Epithelial cell of proximal tubule (primary cell): Measurements from ENCODE around the gene SEZ6L. TPM values are rescaled to one million over a fixed set of nuclear protein-coding genes. Genes with fewer than 3 reads are reported as not detected.

Experiments used
- DNase-seq: peaks from one replicate; pipeline ENCODE4 v3.0.0-alpha.2; 2011; ENCODE audit warnings: low read depth
- H3K4me3 ChIP-seq: 2 replicates; pipeline ENCODE4 v1.5.1; 2011; ENCODE audit warnings: low read depth, mild to moderate bottlenecking, low read length
- total RNA-seq: library from RNA; depleted of rRNA; stranded (reverse); fragments of >200 nt; gene quantifications from 2 replicates; pipeline ENCODE4 v1.2.3, GENCODE V29; 2015
- TF ChIP-seq, protein P1 (sequence below): conservative IDR thresholded peaks from 2 replicates; pipeline ENCODE4 v1.5.1; 2012; ENCODE audit warnings: low read depth, mild to moderate bottlenecking, low read length

SEZ6L gene
- total RNA-seq, 1 donor from 2014 or later: not detected

DNA sequence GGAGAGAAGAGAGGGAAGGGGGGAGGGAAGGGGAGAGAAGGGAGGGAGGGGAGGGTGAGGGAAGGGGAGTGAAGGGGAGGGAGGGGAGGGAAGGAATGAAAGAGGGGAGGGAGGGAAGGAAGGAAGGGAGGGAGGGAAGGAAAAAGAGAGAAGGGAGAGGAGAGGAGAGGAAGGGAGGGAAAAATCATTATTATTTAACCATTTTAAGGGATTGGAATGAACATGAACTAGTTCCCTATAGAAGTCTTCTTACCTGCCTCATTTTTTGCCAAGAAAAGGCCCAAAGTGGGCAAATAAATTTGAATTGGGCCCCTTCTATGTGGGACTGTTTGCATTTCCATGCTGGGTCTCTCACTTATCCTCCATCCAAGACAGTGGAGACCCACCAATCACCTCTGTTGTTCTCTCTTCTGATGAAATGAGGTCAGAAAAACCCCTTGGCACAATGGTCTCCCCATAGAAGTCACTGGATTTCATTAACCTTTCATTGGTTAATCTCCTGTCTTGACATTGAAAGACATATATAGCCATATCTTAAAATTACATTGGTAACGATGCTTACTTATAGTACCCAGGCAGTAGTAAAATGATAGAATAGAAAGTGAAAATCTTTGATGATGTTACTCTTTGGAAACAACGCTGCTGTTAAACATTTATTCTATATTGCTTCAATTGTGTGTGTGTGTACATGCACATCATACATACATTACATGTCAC lies 179.7 kb downstream of the SEZ6L start:
- DNase-seq: no peak
- H3K4me3 ChIP-seq: no peak overlapping the region
- TF ChIP-seq, protein P1, sequence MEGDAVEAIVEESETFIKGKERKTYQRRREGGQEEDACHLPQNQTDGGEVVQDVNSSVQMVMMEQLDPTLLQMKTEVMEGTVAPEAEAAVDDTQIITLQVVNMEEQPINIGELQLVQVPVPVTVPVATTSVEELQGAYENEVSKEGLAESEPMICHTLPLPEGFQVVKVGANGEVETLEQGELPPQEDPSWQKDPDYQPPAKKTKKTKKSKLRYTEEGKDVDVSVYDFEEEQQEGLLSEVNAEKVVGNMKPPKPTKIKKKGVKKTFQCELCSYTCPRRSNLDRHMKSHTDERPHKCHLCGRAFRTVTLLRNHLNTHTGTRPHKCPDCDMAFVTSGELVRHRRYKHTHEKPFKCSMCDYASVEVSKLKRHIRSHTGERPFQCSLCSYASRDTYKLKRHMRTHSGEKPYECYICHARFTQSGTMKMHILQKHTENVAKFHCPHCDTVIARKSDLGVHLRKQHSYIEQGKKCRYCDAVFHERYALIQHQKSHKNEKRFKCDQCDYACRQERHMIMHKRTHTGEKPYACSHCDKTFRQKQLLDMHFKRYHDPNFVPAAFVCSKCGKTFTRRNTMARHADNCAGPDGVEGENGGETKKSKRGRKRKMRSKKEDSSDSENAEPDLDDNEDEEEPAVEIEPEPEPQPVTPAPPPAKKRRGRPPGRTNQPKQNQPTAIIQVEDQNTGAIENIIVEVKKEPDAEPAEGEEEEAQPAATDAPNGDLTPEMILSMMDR: no peak

DNA sequence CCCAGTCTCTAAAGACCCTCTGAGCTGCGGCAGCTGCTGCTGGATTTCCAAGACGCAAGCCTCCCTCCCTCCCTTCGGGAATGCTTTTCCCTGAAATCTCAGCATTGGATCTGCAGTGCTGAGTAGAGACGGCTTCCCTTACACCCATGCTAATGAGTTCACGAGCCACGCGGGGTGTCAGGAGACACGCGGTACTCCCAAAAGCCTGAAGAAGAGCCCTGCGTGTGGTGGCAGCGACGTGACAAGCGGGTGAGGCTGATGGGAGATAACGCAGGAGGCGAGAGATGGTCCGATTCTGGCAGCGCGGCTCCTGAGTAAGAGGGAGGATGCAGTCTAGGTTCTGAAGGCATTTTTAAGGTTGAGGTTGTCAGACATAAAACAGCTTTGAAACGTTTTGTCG lies 185.4 kb downstream of the SEZ6L start:
- TF ChIP-seq, protein P1: no peak
- no peak overlapping the region for H3K4me3 ChIP-seq
- DNase-seq: no peak

DNA sequence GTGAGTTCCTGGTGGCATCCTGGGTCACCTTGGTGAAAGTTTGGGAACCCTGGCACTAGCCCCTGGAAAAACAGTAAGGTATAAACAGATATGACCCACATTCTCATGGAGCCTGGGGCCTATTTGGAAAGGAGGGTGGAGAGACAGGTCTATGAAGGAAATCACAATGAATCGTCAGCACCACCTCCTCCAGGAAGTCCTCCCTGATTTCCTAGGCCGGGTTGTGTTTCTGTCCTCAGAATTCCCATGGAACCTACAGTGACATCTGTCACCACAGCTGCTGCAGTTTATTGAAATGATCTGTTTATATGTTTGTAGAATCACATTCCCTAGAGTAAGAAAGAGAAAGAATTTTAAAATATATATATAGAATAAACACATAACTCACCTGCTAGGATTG lies 188.0 kb downstream of the SEZ6L start:
- H3K4me3 ChIP-seq: no peak overlapping the region
- TF ChIP-seq, protein P1: no peak
- no peak for DNase-seq

DNA sequence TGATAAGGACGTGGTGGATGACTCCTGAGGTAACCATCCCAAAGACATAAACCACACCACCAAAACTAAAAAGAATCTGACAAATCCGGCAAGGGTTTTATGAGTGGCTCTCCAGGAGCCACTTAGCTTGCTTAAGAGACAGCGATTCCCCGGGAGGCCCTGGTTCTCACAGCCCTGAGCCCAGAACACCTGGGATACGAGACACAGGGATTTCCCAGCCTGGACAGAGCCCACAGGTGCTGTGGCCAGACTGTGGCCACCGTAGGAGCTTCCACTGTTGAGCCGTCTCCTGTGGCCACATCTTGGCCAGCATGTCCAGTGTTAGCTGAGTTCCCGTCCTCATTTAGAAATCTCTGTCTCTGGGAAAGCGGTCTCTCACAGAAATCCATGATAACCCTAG lies 188.6 kb downstream of the SEZ6L start:
- no peak for DNase-seq
- TF ChIP-seq, protein P1: no peak
- H3K4me3 ChIP-seq: no peak overlapping the region

DNA sequence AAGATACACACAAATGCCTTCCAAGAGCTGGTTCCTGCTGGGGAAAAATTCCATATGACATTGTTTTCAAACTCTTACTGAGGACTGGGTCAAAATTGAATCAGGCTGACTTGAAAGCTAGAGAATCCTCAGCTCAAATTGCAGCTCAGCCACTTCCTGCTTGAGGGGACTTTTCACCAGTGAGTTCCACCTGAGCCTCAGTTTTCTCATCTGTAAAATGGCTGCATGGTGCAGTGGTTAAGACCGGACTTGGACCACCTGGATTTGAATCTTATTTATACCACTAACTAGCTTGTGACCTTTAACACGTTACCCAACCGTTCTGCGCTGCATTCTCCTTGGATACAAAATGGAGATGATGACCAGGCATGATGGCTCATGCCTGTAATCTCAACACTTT lies 189.9 kb downstream of the SEZ6L start:
- no peak overlapping the region for H3K4me3 ChIP-seq
- no peak for DNase-seq
- TF ChIP-seq, protein P1: no peak

DNA sequence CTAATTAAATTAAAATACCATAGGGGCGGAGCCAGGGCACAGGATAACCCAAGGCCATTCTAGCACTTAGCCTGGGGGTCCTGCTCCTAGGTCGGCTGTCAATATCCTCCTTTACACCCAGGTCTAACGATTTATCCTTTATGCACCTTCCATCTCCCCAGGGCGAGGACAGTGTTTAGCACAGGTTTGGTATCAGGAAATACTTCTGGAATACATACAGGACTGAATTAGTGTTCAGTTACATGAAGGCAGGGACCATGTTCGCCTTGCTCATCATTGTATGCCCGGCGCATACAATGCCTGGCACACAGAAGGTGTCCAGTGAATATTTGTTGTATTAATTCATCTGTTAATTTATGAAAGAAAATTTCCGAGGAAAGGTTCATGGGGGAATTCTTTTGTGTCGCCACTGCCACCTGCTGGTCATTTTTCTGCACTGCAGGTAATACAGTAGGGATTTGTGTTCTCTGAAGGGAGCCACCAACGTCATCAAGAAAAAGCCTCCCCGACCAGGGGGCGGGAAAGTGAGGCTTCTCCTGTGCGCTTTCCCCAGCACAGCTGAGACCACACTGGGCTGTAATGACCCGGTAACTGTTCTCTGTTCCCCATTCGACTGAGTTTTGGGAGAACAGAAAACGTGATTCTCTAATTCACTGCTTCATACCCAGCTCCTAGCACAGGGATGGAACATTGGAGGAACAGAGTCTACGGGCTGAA lies 191.1 kb downstream of the SEZ6L start:
- TF ChIP-seq, protein P1: peak; percentile 91
- H3K4me3 ChIP-seq: peak overlapping the region; percentile 20
- DNase-seq: no peak
